Brain microvascular endothelial cell (primary cell): ENCODE data around the gene S100A3.
A peak's percentile ranks its signal among the peaks of the same experiment; 100 is the strongest.

Experiments used
- DNase-seq: peaks from one replicate; pipeline ENCODE4 v3.0.0-alpha.2; 2020
- H3K27ac ChIP-seq: fragments of 250-450 bp; sonication (Bioruptor Pico); 2 replicates; pipeline ENCODE4 v1.5.1; 2020; ENCODE audit warnings: mild to moderate bottlenecking, moderate library complexity
- H3K27me3 ChIP-seq: fragments of 250-450 bp; sonication (Bioruptor Pico); replicated peaks from 2 replicates; pipeline ENCODE4 v1.5.1; 2020; ENCODE audit warnings: mild to moderate bottlenecking
- H3K36me3 ChIP-seq: fragments of 250-450 bp; sonication (Bioruptor Pico); replicated peaks from 2 replicates; pipeline ENCODE4 v1.5.1; 2020; ENCODE audit warnings: mild to moderate bottlenecking
- H3K4me3 ChIP-seq: 2 replicates; pipeline ENCODE4 v1.5.1; 2011; ENCODE audit warnings: low read depth, mild to moderate bottlenecking, control low read depth, low read length, moderate library complexity
- CTCF ChIP-seq: IDR thresholded peaks from 2 replicates; pipeline ENCODE4 v1.5.1; 2011; ENCODE audit warnings: low read depth, mild to moderate bottlenecking, moderate library complexity, low read length, control low read depth, inconsistent platforms; ENCODE audit errors: missing control alignments
- in situ Hi-C: cut with HindIII; loops from 2 replicates; pipeline ENCODE4 v1.10.0; 2017; ENCODE audit warnings: low sequenced_read_pairs, low pct_ligation_motif_present

The S100A3 gene

DNA sequence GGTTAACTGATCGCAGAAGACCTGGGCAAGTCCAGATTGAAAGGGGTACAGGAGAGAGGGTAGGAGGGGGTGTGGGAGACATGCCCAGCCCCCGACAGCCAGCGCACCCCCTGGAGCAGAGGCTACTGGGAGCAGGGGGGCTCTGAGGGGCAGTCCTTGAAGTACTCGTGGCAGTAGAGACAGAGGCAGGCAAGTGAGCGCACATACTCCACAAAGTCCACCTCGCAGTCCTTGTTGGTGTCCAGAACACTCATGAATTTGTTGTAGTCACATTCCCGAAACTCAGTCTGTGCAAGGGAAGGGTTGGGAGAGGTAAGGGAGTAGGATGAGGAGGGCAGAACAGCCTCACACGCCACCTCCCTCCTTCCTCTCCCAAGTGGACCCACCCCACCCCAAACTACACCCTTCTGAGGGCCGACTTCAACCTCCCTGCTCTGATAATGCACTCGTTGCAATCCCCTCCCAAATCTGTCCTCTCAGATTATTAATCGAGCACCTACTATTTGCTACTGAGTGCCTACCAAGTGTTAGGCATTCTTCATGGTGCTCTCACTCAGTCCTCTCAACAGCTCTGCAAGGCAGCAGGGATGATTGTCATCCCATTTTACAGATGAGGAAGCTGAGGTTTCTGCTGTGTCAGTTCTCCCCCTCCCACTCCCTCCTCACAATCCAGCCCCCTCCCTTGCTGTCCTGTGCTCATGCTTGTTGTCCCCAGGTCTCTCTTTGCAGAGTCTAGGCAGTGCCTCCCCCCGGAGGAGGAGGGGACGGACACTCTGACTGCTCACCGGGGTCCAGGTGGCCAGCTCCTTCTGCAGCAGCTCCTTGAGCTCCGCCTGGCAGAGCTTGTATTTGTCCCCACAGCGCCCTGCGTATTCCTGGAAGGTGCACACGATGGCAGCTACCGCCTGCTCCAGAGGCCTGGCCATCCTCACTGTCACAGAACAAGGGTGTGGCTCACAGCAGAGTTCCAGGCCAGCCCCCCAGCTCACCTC, 1.2 kb downstream of the S100A3 start:
- no peak overlapping the region for H3K27ac ChIP-seq
- H3K27me3 ChIP-seq, result no peaks in the 10 kb centered on the region
- no peaks in the 10 kb centered on the region for H3K36me3 ChIP-seq
- in situ Hi-C loops, result no loop called here
- H3K4me3 ChIP-seq, result no peak overlapping the region
- no peak for DNase-seq
- TF ChIP-seq CTCF, result no peak

DNA sequence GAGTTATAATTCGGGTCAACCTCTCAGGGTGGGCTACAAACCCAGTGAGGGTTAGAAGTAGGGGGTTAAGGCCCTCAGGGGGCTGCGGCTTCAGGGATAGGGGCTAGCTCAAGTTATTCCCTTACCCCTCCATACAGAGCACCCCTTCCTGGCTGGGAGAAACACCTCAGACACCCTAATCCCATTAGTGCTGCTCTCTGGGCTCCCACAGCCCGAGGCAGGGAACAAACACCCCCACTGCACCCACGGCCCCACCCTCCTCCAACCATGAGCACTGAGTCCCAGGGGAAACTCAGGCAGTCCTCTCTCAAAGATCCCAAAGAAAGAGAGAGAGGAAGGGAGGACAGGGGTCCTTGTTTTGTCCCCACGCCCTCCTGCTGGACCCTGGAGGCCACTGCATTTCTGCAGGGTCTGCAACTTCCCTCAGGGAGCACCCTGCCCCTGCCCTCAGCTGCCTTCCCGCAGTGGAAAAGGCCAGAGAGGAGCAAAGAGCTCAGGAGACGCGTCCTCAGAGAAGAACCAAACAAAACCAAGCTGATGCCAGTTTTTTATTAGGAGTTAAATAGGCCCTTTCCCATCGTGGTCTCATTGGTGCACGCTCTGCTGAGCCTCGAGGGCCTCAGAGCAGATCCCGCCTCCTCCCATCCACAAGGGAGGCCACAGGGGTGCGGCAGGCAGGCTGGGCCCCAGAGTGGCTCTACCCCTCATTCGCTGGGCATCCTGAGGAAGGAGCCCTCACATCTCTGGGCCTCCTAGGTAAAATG, 2.1 kb downstream of the S100A3 start:
- Histone ChIP-seq H3K36me3 (no peaks in the 10 kb centered on the region), H3K27me3 (no peaks in the 10 kb centered on the region), H3K27ac (no peak overlapping the region), H3K4me3 (no peak overlapping the region)
- in situ Hi-C loops, result no loop called here
- DNase-seq, result no peak
- no peak for TF ChIP-seq CTCF

DNA sequence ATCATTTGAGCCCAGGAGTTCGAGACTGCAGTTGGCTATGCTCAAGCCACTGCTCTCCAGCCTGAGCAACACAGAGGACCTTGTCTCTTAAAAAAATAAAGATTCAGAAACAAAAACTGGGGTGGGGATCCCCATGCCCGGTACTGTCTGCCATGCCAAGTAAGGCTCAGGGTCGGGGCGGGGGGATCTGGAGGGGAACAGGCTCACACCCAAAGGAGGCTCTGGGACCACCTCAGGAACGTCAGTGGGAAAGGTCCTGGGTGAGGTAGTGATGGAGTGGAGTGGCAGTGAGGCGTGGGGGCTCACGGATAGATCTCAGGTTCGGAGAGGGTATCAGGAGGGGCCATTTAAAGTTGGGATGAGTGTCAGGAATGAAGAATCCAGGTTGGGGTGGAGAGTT, 2.7 kb downstream of the S100A3 start:
- no peaks in the 10 kb centered on the region for H3K27me3 ChIP-seq
- H3K36me3 ChIP-seq, result no peaks in the 10 kb centered on the region
- in situ Hi-C loops, result no loop called here
- no peak overlapping the region for H3K27ac ChIP-seq
- no peak for DNase-seq
- no peak for TF ChIP-seq CTCF
- H3K4me3 ChIP-seq, result no peak overlapping the region

DNA sequence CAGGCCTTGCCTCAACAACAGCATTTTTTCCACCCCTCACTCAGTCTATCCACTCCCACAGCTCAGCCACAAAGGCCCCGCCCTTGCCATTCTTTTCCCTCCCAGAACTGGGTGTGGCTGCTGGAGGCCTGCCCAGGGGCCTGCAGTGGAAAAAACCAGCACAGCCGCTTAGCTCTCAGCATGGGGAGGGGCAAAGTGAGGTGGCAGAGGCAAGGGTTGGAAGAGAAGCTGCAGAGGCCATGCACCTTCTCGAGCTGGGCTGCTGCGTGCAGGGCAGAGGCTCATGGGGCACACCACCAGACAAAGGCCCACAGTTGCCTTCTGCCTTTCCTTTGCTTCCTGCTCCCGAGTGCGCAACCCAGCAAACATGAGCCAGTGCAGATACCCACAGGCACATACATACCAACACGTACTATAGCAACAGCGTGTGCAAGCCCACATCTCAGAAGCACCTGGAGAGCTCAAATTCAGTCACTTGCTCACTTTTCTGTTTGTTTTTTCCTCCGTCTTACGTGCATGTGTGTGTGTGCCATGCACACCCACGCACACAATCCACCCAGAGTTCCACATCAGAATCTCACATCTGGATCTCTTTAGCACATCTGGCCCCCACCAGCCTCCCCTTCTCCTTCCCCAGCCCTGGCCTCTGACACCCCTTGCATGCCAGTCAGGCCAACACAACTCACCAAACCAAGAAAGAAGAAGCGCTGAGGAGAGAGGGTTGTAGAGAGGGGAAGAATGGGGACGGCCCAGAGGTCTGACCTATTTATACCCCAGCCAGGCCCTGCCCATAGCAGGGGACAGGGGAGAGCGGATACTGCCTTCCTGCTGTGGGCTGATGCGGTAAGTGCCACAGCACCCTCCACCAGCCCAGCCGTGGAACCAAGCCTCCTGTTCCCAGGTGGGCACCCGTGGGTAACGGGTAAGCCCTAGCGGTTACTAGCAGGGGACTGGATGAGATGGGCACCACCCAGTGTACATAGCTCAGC, 3.7 kb downstream of the S100A3 start, which contains the start of gene S100A4:
Gene S100A4, minus strand, starts transcription at position 740 of the 989 bp plus-strand sequence. CDS start 1,012 bp downstream, outside the sequence.
- in situ Hi-C loops, result no loop called here
- Histone ChIP-seq H3K27me3 (no peaks in the 10 kb centered on the region), H3K27ac (no peak within 1 kb of the TSS), H3K36me3 (no peaks in the 10 kb centered on the region), H3K4me3 (no peak within 1 kb of the TSS)
- no peak for TF ChIP-seq CTCF
- peak; percentile 72 for DNase-seq

- no peak overlapping the region for H3K4me3 ChIP-seq
- H3K27me3 ChIP-seq, result no peaks in the 10 kb centered on the region
- no peaks in the 10 kb centered on the region for H3K36me3 ChIP-seq
- no peak overlapping the region for H3K27ac ChIP-seq
- no peak for TF ChIP-seq CTCF
- in situ Hi-C loops, result no loop called here
- DNase-seq, result no peak
These were observed 4.5 kb downstream of the S100A3 start for GRCh38 chr1:153544453-153545066.
